ENCODE results near the gene SOAT2. TPM values are rescaled to one million over a fixed set of nuclear protein-coding genes. Genes with fewer than 3 reads are reported as not detected.

The SOAT2 gene
- total RNA-seq, 3 donors from 2014 or later, result 0.41 TPM; not detected in 2

GRCh38 chr12:53123578-53124351 is 20.5 kb downstream of the SOAT2 start:
- TF ChIP-seq CTCF (IDR thresholded peaks at IDR 0.05), result no peak
- ATAC-seq, result no peak
- intact Hi-C loops (cut with DNase I, micrococcal nuclease), result no loop called here
- Histone ChIP-seq H3K36me3 (ENCODE audit: low read depth) (no peaks in the 10 kb centered on the region), H3K4me1 (ENCODE audit: low read depth) (no peaks in the 10 kb centered on the region), H3K9me3 (no peaks in the 10 kb centered on the region), H3K4me3 (no peak overlapping the region)
- DNase-seq, result no peak

DNA sequence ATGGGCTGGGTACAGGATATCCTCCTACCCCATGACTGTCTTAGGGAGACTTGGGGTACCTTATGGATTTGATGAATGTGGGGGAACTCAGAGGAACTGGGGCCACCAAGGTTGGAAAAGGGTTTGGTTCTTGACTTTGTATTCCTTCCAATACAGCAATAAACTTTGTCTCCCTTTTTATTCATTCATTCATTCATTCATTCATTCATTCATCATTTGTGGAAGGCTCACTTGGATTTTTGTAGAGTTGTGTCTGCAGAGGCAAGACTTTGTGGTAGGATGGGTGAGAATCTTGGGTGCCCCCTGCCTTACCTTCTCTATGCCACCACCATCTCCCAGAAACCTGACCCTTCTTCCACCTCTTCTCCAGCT is 21.1 kb downstream of the SOAT2 start:
- TF ChIP-seq CTCF (IDR thresholded peaks at IDR 0.05), result no peak
- intact Hi-C loops (cut with DNase I, micrococcal nuclease), result no loop called here
- no peaks in the 10 kb centered on the region for H3K9me3 ChIP-seq
- H3K4me1 ChIP-seq (ENCODE audit: low read depth), result no peaks in the 10 kb centered on the region
- no peaks in the 10 kb centered on the region for H3K36me3 ChIP-seq (ENCODE audit: low read depth)
- H3K4me3 ChIP-seq, result no peak overlapping the region
- ATAC-seq (no peak), DNase-seq (no peak)

GRCh38 chr12:53127169-53127568 is 23.9 kb downstream of the SOAT2 start:
- Histone ChIP-seq H3K9me3 (no peaks in the 10 kb centered on the region), H3K4me1 (ENCODE audit: low read depth) (no peaks in the 10 kb centered on the region), H3K4me3 (no peak overlapping the region), H3K36me3 (ENCODE audit: low read depth) (no peaks in the 10 kb centered on the region)
- intact Hi-C loops (cut with DNase I, micrococcal nuclease), result no loop called here
- ATAC-seq (no peak), DNase-seq (no peak)
- no peak for TF ChIP-seq CTCF (IDR thresholded peaks at IDR 0.05)

GRCh38 chr12:53128780-53129569 is 25.7 kb downstream of the SOAT2 start:
- intact Hi-C loops (cut with DNase I, micrococcal nuclease), result no loop called here
- no peaks in the 10 kb centered on the region for H3K9me3 ChIP-seq
- ATAC-seq (no peak), DNase-seq (no peak)
- H3K4me3 ChIP-seq, result no peak overlapping the region
- no peaks in the 10 kb centered on the region for H3K4me1 ChIP-seq (ENCODE audit: low read depth)
- TF ChIP-seq CTCF (IDR thresholded peaks at IDR 0.05), result no peak
- no peaks in the 10 kb centered on the region for H3K36me3 ChIP-seq (ENCODE audit: low read depth)

- no peak for DNase-seq
Observed at GRCh38 chr12:53131844-53132243, 28.6 kb downstream of the SOAT2 start.

More at GRCh38 chr12:53131844-53132243, 28.6 kb downstream of the SOAT2 start:
- TF ChIP-seq CTCF (IDR thresholded peaks at IDR 0.05), result no peak
- Histone ChIP-seq H3K36me3 (ENCODE audit: low read depth) (no peaks in the 10 kb centered on the region), H3K9me3 (peaks cover 1% of the 10 kb centered on the region), H3K4me3 (no peak overlapping the region), H3K4me1 (ENCODE audit: low read depth) (no peaks in the 10 kb centered on the region)
- ATAC-seq, result no peak
- intact Hi-C loops (cut with DNase I, micrococcal nuclease), result no loop called here

All from mucosa of descending colon (tissue), 3 donors.